ENCODE results near the gene HEG1.
"Not testable (repeated sequence)": the region's sequence is repeated elsewhere in the genome, so short reads cannot be mapped to it uniquely, and the experiment has no call there.

The HEG1 gene, protein sequence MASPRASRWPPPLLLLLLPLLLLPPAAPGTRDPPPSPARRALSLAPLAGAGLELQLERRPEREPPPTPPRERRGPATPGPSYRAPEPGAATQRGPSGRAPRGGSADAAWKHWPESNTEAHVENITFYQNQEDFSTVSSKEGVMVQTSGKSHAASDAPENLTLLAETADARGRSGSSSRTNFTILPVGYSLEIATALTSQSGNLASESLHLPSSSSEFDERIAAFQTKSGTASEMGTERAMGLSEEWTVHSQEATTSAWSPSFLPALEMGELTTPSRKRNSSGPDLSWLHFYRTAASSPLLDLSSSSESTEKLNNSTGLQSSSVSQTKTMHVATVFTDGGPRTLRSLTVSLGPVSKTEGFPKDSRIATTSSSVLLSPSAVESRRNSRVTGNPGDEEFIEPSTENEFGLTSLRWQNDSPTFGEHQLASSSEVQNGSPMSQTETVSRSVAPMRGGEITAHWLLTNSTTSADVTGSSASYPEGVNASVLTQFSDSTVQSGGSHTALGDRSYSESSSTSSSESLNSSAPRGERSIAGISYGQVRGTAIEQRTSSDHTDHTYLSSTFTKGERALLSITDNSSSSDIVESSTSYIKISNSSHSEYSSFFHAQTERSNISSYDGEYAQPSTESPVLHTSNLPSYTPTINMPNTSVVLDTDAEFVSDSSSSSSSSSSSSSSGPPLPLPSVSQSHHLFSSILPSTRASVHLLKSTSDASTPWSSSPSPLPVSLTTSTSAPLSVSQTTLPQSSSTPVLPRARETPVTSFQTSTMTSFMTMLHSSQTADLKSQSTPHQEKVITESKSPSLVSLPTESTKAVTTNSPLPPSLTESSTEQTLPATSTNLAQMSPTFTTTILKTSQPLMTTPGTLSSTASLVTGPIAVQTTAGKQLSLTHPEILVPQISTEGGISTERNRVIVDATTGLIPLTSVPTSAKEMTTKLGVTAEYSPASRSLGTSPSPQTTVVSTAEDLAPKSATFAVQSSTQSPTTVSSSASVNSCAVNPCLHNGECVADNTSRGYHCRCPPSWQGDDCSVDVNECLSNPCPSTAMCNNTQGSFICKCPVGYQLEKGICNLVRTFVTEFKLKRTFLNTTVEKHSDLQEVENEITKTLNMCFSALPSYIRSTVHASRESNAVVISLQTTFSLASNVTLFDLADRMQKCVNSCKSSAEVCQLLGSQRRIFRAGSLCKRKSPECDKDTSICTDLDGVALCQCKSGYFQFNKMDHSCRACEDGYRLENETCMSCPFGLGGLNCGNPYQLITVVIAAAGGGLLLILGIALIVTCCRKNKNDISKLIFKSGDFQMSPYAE (N-terminal part only)

DNA sequence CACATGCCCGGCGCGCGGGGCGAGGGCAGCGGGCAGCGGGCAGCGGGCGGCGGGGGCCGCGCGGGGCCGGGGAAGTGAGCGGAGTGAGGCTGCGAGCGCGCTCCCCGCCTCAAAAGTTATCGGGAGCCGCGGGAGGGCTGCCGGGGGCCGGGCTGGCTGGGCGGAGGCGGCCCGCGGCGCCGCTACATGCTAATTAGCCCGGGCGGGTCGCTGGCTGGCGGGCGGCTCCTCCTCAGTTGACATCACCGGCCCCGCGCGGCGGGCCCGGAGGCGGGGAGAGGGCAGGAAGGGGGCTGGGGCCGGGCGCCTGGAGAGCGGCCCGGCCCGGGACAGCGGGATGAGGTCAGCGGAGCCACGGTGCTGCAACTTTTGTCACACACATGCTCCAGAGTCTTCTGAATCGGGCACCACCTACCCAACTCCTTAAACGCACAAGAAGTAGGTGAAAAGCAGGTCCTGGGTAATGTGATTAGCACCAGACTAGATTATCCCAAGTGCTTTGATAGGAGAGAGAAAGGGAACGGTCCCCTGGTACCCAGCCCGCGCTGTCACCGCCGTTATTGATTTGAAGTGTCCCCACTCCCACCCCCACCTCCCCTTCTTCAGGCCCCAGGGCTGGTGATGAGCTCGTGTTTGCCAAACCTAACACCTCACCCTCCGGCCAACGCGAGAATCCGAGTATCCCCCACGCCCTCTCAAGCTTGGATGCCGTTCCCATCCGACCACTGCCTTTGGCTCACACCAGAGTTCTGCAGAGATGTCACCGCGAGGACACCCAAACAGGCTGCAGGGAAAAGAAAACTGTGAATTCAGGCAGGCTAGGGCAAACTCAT is at the start of gene HEG1:
Gene HEG1, minus strand, starts transcription at position 85 of the 833 bp plus-strand sequence. CDS start 107 bp downstream, outside the sequence.
- peak; percentile 75 for DNase-seq (ENCODE audit: low spot score)

DNA sequence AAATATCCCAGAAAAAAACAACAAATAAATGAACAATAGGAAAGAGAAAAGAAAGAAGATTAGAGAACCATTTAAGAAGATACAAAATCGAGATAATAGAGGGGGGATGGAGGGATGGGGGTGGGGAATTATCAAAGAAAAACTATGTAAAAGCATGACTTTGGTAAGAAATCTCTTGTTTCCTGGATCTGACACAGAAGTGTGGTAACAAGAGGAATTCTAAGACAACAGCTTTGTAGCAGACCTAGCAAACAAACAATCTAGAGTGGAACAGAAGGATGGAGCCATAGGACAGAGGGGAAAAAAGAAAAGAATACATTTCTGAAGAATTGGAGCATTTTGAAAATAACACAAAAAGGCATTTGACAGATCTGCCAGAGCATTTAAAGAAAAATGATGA is 49.3 kb upstream of the HEG1 start:
- DNase-seq (ENCODE audit: low spot score) = no peak

DNA sequence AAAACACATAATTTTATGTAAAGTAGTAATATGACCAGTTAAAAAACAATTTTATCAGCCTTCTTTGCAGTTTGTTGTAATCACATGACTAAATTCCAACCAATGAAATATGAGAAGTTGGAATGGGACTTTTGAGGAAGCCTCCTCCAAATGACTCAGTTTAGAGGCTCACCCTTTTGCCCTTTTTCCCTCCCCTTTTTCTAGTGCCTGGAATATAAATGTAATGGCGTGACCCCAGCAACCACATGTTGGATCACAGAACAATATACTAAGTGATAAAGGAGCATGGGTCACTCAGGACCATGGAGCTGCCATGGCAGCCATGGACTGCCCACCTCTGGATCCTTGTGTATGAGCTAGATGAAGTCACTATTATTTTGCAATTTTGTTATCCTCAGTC is 48.8 kb upstream of the HEG1 start:
- no peak for DNase-seq (ENCODE audit: low spot score)

DNA sequence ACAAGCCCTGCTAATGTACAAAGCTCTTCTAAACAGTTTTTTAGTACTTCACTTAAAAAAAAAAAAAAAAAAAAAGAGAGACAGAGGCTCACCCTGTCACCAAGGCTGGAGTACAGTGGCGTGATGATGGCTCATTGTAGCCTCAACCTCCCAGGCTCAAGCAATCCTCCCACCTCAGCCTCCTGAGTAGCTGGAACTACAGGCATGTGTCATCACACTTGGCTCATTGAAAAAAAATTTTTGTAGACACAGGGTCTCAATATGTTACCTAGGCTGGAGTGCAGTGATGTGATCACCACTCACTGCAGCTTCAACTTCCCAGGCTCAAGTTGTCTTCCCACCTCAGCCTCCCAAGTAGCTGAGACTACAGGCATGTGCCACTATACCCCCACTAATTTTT is 47.6 kb upstream of the HEG1 start:
- no peak for DNase-seq (ENCODE audit: low spot score)

DNA sequence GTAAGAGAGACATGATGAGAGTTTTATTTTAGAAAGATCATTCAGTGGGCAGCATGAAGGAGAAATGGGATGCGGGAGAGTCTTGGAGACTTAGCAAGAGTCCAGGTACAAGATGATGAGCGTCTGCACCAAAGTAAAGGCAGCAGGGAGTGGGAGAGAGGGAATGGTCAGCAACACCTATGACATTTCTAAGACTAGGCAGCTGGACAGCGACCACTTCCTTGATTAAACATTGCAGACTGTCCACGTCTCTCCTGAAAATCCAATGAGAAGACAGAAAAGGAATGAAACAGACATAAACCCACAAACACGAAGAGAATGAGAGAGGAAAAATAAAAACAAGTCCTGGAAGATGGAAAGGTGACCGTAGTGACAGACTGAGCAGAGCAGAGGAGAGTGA is 46.7 kb upstream of the HEG1 start:
- no peak for DNase-seq (ENCODE audit: low spot score)

DNA sequence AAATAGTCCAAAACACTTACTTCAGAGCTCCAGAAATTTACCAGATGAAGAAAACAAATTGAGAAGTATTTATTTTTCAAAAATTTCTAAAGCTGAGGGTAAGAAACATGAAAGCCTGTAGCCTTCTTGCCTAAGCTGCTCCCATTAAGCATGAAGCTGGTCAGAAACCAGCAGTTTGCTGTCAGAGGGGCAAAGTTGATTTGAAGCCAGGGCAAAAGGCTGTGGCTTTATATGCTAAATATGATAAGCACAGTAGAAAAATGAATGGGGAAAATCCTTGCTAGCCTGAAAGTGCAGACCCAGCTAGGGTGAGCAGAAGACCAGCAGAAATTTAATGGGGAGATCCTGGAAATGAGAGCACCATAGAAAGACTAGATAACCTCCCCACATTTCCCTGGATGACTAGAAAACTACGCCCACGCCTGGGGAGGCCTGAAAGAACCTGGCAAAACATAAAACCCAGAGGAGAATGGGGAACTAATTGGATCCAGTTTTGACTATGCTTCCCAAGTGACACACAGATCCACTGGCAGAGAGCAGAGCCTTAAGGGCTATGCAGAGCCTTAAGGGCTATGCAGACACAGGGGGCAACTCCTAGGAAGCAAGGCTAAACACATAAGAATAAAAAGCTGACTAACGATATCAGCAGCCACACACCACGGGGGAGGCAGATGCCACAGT is 43.0 kb upstream of the HEG1 start:
- no peak for DNase-seq (ENCODE audit: low spot score)

DNA sequence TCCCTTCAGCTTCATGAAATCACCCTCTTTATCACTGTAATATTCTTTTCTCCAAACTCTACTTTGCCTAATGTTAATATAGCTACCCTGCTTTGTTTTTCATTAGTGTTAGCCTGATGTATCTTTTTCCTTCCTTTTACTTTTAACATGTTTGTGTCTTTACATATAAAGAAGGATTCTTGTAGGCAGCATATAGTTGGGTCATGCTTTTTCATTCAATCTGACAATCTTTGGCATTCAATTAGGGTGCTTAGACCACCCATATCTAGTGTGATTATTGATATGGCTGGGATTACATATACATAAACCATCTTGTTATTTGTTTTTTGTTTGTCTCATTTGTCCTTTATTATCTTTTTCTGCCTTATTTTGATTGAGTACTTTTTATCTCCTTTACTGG is 34.9 kb upstream of the HEG1 start:
- DNase-seq (ENCODE audit: low spot score) = no peak

DNA sequence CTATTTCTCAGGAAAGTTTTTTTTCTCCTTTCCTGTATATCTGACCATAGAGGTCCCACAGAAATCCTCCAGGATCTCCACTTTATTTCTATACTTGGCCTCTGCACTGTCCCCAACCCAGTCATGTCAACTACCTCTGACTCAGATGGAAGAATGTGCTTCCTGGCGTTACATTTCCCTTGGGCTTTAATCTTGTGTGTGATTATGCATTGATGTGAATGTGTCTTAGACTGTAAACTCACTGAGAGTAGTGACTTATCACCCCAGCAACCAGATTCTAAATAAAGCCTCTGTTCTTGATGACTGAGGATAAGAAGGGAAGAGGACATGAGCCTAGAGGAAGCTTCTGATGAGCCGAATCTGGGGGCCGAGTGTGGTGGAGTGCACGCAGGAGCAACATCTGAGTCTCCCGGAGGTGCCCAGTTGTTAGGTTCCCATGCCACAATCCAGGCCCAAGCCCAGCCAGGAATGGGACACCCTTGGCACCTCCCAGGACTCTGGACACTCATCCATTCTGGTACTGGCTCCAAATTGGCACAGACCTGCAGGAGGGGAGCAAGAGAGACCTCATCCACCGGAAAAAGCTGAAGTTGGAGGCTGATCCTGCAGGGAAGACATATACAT is 32.1 kb upstream of the HEG1 start:
- DNase-seq (ENCODE audit: low spot score) = no peak

DNA sequence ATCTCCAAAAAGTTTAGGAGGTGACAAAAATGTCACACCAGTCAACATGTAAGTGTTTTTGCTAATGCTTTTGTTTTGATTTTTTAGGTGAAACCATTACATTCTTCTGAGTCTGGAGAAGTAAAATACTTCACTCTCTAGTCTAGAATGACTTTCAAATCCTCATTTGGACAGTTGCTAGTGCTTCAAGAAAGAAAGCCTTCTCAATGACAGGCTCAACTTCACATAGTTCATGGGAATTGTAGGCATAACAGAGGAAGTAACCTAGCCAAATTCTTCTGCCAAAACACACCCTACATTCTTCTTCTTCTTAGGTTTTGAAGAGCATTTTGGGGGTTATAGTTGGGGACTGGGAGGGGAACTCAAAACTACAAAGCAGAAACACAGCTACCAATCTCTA is 29.4 kb upstream of the HEG1 start:
- DNase-seq (ENCODE audit: low spot score) = no peak

DNA sequence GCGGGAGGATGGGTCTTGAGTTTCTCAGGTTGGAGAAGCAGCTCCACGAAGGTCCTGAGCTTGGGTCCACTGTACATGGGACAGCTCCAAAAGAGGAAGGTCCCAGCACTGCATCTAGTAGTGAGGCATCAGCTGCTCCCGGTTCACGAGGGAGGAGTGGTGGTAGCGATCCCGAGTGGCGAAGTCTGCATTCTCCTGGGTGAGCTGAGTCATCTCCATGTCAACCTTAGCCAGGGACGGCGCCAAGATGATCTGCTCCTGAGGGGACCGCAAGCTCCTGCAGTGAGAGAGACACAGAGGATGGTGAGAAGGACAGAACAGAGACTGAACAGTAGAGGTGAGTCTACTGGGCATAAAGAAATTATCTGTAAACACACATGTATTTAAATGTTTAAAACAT is 28.0 kb upstream of the HEG1 start:
- no peak for DNase-seq (ENCODE audit: low spot score)

DNA sequence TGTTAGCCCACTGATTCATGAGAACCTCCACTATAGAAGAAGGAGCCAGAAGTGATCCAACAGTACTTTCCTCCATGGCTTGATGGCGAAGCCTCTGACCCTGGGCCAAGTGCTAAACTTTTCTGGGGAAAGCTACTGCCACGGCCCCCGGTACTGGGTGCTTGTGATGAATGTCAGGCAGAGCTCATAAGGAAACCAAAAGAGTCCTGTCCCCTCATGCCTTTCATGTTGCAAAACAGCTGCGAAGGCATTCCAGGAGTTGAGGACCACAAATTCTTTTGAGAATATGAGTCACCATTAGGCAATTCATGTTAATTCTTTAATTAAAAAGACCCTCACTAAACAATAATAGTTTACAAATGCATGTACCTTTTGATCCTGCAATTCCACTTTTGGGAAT is 26.5 kb upstream of the HEG1 start:
- not testable (repeated sequence) for DNase-seq (ENCODE audit: low spot score)

DNA sequence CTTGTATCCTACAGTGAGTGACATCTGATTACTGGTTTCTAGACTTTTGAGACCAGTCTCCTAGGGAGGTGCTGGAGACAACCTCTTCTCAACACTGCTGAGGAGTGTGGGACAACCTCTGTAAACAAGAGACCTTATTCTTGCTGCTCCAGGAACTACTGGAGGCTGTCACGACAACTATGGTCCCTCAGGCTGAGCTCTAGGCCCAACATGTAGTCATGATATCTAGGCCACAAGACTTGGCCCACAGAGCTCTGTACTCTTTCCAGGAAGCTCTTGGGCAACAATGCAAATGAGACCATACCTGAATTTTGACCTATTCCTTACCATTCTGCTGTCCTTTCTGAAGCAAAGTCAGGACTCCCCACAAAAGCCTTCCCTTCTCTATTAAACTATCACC is 24.3 kb upstream of the HEG1 start:
- no peak for DNase-seq (ENCODE audit: low spot score)

DNA sequence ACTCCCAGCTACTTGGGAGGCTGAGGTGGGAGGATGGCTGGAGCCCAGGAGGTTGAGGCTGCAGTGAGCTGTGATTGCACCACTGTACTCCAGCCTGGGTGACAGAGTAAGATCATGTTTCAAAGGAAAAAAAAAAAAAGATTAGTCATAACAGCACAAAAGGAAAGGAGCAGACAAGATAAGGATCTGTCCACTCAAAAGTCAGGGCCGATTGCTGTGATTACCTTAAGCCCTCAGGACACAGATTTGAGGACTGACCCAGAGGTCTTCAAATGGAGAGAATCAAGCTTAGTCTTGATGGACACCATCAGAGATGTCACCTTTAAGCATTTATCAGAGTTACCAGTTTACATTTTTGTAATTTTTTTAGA is 23.9 kb upstream of the HEG1 start:
- no peak for DNase-seq (ENCODE audit: low spot score)

DNA sequence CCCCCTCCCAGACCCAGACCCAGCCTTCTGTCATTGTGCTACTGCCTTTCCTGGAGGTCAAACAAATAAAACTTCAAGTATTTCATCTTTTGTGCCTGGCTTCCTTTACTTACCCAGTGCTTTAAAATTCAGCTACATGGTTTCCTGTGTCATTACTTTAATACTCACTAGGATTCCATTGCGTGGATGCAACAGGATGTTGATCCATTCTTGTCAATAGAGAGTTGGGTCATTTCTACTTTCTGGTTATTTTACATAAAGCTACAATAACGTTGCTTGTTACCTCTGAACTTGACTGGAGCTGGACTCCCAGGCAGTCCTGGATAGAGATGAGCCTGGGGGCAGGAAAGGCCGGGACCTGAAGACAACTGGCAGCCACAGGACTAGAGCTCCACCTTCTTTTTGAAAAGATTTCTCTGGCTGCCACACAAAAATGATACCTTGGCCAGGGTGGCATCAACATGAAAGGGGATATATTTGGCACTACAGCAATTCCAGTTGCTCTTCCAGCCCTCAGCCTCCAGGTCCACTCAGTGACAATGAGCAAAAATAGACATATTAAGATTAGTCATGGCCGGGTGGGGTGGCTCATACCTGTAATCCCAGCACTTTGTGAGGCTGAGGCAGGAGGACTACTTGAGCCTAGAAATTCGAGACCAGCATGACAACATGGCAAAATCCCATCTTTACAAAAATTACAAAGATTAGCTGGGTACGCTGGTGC is 23.3 kb upstream of the HEG1 start:
- no peak for DNase-seq (ENCODE audit: low spot score)

DNA sequence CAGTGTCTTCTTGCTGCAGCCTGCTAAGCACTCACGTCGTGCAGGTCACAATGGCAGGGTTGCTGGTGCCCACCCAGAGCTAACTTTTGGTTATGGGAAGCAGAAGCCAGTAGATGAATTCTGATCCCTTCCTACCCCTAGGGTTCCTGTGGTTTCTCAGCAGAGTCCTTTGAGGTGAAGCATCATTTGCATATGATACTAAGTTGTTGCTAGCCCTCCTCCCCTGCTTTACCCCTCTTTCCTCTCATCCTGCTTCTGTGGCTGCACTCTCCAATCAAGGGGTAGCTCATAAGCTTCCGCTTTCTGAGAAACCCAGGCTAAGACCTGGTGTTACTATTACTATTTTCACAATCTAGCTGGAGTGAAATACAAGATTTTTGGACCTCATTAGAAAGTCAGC is 22.1 kb upstream of the HEG1 start:
- DNase-seq (ENCODE audit: low spot score) = no peak

DNA sequence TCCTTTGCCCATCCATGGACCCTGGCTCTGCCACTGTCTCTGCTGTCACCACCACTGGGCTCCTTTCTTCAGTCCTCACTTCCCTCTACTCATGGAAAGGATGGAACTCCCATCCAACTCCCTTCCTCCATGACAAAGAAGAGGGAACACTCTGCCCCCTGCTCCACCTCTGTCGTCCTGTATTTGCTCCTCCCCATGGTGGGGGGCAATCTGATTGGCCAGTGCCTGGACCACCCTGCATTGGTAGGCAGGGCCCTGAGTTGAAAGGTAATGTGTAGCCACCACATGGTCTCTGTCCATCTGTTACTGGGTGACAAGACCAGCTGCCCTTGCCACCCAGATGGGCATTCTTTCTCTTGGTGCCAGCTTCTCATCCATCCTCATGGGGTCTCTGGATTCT is 20.7 kb upstream of the HEG1 start:
- no peak for DNase-seq (ENCODE audit: low spot score)

DNA sequence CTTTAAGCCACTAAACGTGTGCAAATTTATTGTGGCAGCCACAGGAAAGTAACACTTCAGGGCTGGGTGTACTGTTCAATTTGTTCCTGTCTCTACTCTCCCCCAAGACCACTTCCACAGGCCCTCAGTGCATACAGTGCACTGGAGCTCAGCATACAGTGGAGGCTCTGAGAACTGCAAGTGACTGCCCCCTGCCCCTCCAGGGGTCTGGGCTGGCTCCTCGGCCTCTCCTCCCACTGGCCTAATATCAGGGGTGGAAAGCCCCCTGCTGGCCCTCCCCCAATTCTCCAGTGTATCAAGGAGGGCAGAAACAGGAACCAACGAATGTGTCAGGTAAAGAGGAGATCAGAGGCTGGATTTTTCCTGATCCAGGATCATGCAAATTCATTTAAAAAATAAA is 19.9 kb upstream of the HEG1 start:
- peak; percentile 24 for DNase-seq (ENCODE audit: low spot score)

DNA sequence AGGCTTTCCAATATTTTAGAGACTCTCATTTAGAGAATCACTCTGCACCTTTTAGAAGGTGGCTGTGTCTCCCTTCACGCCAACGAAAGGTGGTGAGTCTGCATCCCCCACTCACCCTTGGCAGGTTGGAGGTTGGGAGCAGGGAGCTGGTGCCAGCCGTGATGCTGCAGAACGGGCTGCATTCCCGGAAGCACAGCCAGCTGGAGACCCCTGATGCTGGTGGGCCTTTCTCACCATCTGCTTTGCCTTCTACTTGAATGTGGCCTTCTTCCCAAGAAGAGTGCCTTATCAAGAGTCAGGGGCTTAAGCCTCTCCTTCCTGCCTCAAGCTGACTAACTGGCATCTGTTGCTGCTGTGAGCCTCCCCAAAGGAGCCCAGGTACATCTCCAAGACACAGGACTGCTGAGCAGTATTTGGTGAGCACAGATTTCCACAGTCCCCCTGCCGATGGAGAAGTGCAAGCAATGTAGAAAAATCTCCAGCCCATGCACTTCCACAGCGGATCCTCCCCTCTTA is 17.7 kb upstream of the HEG1 start:
- DNase-seq (ENCODE audit: low spot score) = no peak

DNA sequence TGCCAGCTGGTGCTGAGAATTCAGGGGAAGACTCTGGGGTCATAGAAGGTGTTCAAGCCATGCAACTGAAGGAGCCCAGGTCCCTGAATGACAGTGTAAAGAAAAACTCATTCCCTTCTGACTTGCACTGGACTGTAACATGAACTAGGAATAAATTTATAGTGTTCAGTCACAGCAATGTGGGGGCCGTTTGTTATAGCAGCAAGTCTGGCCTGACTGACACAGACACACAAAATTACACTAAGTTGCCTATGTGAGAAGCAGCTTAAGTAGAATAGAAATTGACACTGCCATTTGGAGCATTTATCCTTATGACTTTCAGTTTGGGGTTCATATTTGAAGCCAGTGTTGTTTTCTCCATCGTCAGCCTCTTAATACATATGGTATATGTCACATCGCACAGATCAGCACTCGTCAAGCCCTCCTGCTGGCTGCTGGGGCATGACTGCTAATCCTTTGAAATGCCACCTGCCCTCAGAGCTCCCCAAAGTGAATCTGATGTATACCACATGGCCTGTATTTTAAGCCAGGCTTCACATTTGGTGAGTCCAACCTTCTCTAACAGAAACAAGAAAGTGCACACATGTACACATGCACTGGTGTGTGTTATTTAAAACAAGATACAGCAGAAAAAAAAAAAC is 17.1 kb upstream of the HEG1 start:
- peak; percentile 33 for DNase-seq (ENCODE audit: low spot score)
